H9 (cell line): Measurements from ENCODE around the gene TMCC2. TPM values are rescaled to one million over a fixed set of nuclear protein-coding genes. Genes with fewer than 3 reads are reported as not detected.

ENCODE experiments used
- DNase-seq: peaks from one replicate; pipeline ENCODE4 v3.0.0-alpha.2; 2017
- H2AFZ ChIP-seq: one replicate; pipeline ENCODE4 v1.6.1; 2013; ENCODE audit warnings: mild to moderate bottlenecking, low read length, control low read depth, moderate library complexity
- H2AK5ac ChIP-seq: 2 replicates; pipeline ENCODE4 v1.6.1; 2013; ENCODE audit warnings: low read length, control low read depth, mixed read lengths; ENCODE audit not compliant: insufficient read length
- H2BK120ac ChIP-seq: one replicate; pipeline ENCODE4 v1.6.1; 2013; ENCODE audit warnings: low read depth, mild to moderate bottlenecking, low read length, control low read depth, inconsistent platforms; ENCODE audit not compliant: poor library complexity, severe bottlenecking
- H2BK12ac ChIP-seq: 2 replicates; pipeline ENCODE4 v1.6.1; 2013; ENCODE audit warnings: low read length, control low read depth, mixed read lengths, low read depth; ENCODE audit not compliant: insufficient read length
- H2BK15ac ChIP-seq: 2 replicates; pipeline ENCODE4 v1.6.1; 2013; ENCODE audit warnings: low read depth, low read length, control low read depth
- H2BK20ac ChIP-seq: one replicate; pipeline ENCODE4 v1.6.1; 2013; ENCODE audit warnings: low read depth, mild to moderate bottlenecking, low read length, control low read depth, inconsistent platforms; ENCODE audit not compliant: poor library complexity, severe bottlenecking
- H2BK5ac ChIP-seq: 2 replicates; pipeline ENCODE4 v1.6.1; 2013; ENCODE audit warnings: low read length, control low read depth, mixed read lengths; ENCODE audit not compliant: insufficient read length
- H3K14ac ChIP-seq: 2 replicates; pipeline ENCODE4 v1.6.1; 2013; ENCODE audit warnings: low read length, control low read depth; ENCODE audit not compliant: insufficient read depth
- H3K18ac ChIP-seq: 2 replicates; pipeline ENCODE4 v1.6.1; 2013; ENCODE audit warnings: low read depth, mild to moderate bottlenecking, mixed read lengths, low read length, control low read depth; ENCODE audit not compliant: insufficient read length
- H3K23ac ChIP-seq: 2 replicates; pipeline ENCODE4 v1.6.1; 2013; ENCODE audit warnings: low read length, control low read depth, mixed read lengths, low read depth; ENCODE audit not compliant: insufficient read length
- H3K23me2 ChIP-seq: 2 replicates; pipeline ENCODE4 v1.6.1; 2013; ENCODE audit warnings: low read depth, mild to moderate bottlenecking, mixed read lengths, low read length, control low read depth; ENCODE audit not compliant: insufficient read length, poor library complexity, severe bottlenecking
- H3K27ac ChIP-seq: 2 replicates; pipeline ENCODE4 v1.5.1; 2013; ENCODE audit warnings: low read length, control low read depth, mixed read lengths, low read depth; ENCODE audit not compliant: insufficient read length
- H3K27me3 ChIP-seq: 2 replicates; pipeline ENCODE4 v1.6.1; 2013; ENCODE audit warnings: low read length, control low read depth, inconsistent platforms; ENCODE audit not compliant: insufficient read depth
- H3K4ac ChIP-seq: 2 replicates; pipeline ENCODE4 v1.6.1; 2013; ENCODE audit warnings: low read depth, mild to moderate bottlenecking, control low read depth, inconsistent platforms, low read length, moderate library complexity
- H3K4me1 ChIP-seq: 2 replicates; pipeline ENCODE4 v1.6.1; 2013; ENCODE audit warnings: low read length, control low read depth, inconsistent platforms; ENCODE audit not compliant: insufficient read depth
- H3K4me2 ChIP-seq: 2 replicates; pipeline ENCODE4 v1.6.1; 2013; ENCODE audit warnings: low read length, control low read depth, mixed read lengths; ENCODE audit not compliant: insufficient read length, insufficient read depth
- H3K56ac ChIP-seq: 2 replicates; pipeline ENCODE4 v1.6.1; 2013; ENCODE audit warnings: low read depth, mild to moderate bottlenecking, mixed read lengths, low read length, control low read depth; ENCODE audit not compliant: insufficient read length
- H3K79me1 ChIP-seq: 2 replicates; pipeline ENCODE4 v1.6.1; 2013; ENCODE audit warnings: low read depth, mild to moderate bottlenecking, moderate library complexity, low read length, control low read depth, inconsistent platforms; ENCODE audit not compliant: insufficient read depth, poor library complexity, severe bottlenecking
- H3K79me2 ChIP-seq: 2 replicates; pipeline ENCODE4 v1.6.1; 2013; ENCODE audit warnings: low read length, control low read depth, inconsistent platforms; ENCODE audit not compliant: insufficient read depth
- H3K9ac ChIP-seq: 2 replicates; pipeline ENCODE4 v1.6.1; 2013; ENCODE audit warnings: low read length, control low read depth, mixed read lengths; ENCODE audit not compliant: insufficient read length; ENCODE audit errors: extremely low read depth
- H3K9me3 ChIP-seq: one replicate; pipeline ENCODE4 v1.6.1; 2013; ENCODE audit warnings: low read depth, low read length, inconsistent platforms; ENCODE audit not compliant: control insufficient read depth
- H3T11ph ChIP-seq: one replicate; pipeline ENCODE4 v1.6.1; 2013; ENCODE audit warnings: mild to moderate bottlenecking, low read length, control low read depth, inconsistent platforms
- H4K20me1 ChIP-seq: one replicate; pipeline ENCODE4 v1.6.1; 2013; ENCODE audit not compliant: control insufficient read depth, insufficient read length, insufficient read depth
- H4K5ac ChIP-seq: 2 replicates; pipeline ENCODE4 v1.6.1; 2013; ENCODE audit warnings: low read depth, mild to moderate bottlenecking, mixed read lengths, low read length, control low read depth; ENCODE audit not compliant: insufficient read length
- H4K8ac ChIP-seq: replicated peaks from 2 replicates; pipeline ENCODE4 v1.6.1; 2013; ENCODE audit warnings: low read length, control low read depth, mixed read lengths, low read depth; ENCODE audit not compliant: insufficient read length
- H4K91ac ChIP-seq: 2 replicates; pipeline ENCODE4 v1.6.1; 2013; ENCODE audit warnings: low read depth, mild to moderate bottlenecking, moderate library complexity, mixed read lengths, low read length, control low read depth; ENCODE audit not compliant: insufficient read length
- H3K27ac Mint-ChIP-seq, 3 experiments: 2 replicates in 2 of 3; 3 replicates in 1 of 3; pipeline ENCODE4 v1.8.0; 2020 to 2021; ENCODE audit warnings: mixed read lengths in 3 of 3, mild to moderate bottlenecking in 1 of 3, moderate library complexity in 1 of 3
- H3K27me3 Mint-ChIP-seq: 2 replicates; pipeline ENCODE4 v1.8.0; 2021; ENCODE audit warnings: low read depth, mild to moderate bottlenecking, moderate library complexity, mixed read lengths
- H3K36me3 Mint-ChIP-seq, 3 experiments: 2 replicates in 2 of 3; 3 replicates in 1 of 3; pipeline ENCODE4 v1.8.0; 2020 to 2021; ENCODE audit warnings: low read depth in 3 of 3, mixed read lengths in 3 of 3; ENCODE audit not compliant: insufficient read depth in 1 of 3
- H3K4me1 Mint-ChIP-seq, 2 experiments: 2 replicates each; pipeline ENCODE4 v1.8.0; 2020; ENCODE audit warnings: mixed read lengths in 2 of 2
- H3K4me3 Mint-ChIP-seq, 2 experiments: 2 replicates in 1 of 2; 3 replicates in 1 of 2; pipeline ENCODE4 v1.8.0; 2020 to 2021; ENCODE audit warnings: mild to moderate bottlenecking in 2 of 2, mixed read lengths in 2 of 2, moderate library complexity in 1 of 2
- H3K9me3 Mint-ChIP-seq, 2 experiments: 2 replicates in 1 of 2; 3 replicates in 1 of 2; pipeline ENCODE4 v1.8.0; 2020; ENCODE audit warnings: mild to moderate bottlenecking in 2 of 2, mixed read lengths in 2 of 2, moderate library complexity in 1 of 2
- CTCF ChIP-seq: fragments of 200-600 bp; sonication (generic); conservative IDR thresholded peaks from 3 replicates; pipeline ENCODE4 v1.8.0; 2021; ENCODE audit warnings: antibody characterized with exemption, mild to moderate bottlenecking
- WGBS: extraction: QIAGEN DNeasy Blood & Tissue Kit; methylation state at CpG from one replicate; pipeline ENCODE4 v1.1.7; 2013; ENCODE audit warnings: missing lambda C conversion rate, low lambda C conversion rate, mixed read lengths; ENCODE audit not compliant: insufficient read length; ENCODE audit errors: extremely low coverage; 5-methylcytosine and 5-hydroxymethylcytosine counted together
- total RNA-seq: library from RNA; stranded (reverse); gene quantifications from 2 replicates; pipeline ENCODE4 v1.2.1, GENCODE V29; 2021

The TMCC2 gene
- total RNA-seq, 1 experiment from 2014 or later, result 11.7 TPM

DNA sequence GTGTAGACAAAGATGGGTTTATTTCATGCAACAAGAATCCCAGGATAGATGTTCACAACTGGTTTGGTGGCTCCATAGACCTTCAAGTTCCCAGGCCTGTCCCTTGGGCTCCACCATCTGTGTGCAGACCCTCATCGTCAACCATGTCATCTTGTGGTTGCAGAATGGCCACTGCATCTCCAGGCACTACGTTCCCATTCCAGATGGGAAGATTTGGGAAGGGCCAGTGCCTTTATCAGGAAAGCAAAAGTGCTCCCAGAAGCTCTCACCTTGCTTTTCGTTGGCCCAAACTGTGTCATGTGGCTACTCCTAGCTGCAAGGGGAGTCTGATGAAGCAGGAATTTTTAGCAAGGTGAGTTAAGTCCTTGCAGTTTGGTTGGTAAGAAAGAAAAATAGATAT lies 12.8 kb downstream of the TMCC2 start:
- Histone ChIP-seq H3K18ac (no peak overlapping the region), H3K4me1 (no peaks in the 10 kb centered on the region), H4K5ac (no peak overlapping the region), H3T11ph (no peak overlapping the region), H3K23ac (no peak overlapping the region), H2BK12ac (no peak overlapping the region), H3K23me2 (no peaks in the 10 kb centered on the region), H3K4ac (no peak overlapping the region), H2BK5ac (no peak overlapping the region), H3K14ac (no peak overlapping the region), H3K4me2 (no peak overlapping the region), H2BK15ac (no peak overlapping the region), H4K20me1 (no peaks in the 10 kb centered on the region), H3K79me1 (no peaks in the 10 kb centered on the region), H2BK120ac (no peak overlapping the region), H2BK20ac (no peak overlapping the region), H2AFZ (no peak overlapping the region), H3K79me2 (no peaks in the 10 kb centered on the region), H4K91ac (no peak overlapping the region), H2AK5ac (no peak overlapping the region), H3K9ac (no peak overlapping the region), H3K9me3 (no peaks in the 10 kb centered on the region), H3K56ac (no peak overlapping the region), H3K27ac (no peak overlapping the region), H3K27me3 (no peaks in the 10 kb centered on the region), H4K8ac (no peak overlapping the region)
- H3K4me1 Mint-ChIP-seq, result peaks cover 5 to 12% of the 10 kb centered on the region in 2 experiments; a peak in 2 of 4 replicates
- H3K27ac Mint-ChIP-seq, result peak overlapping the region in 1 of 3 experiments; percentile 14; a peak in 1 of 7 replicates
- WGBS, result no CpG with 5 or more reads among the region's 3 CpGs
- TF ChIP-seq CTCF, result no peak
- no peaks in the 10 kb centered on the region for H3K27me3 Mint-ChIP-seq
- no peak for DNase-seq
- peaks cover 0 to 9% (median 8%) of the 10 kb centered on the region in 3 experiments; a peak in 3 of 7 replicates for H3K36me3 Mint-ChIP-seq
- H3K4me3 Mint-ChIP-seq, result no peak overlapping the region
- H3K9me3 Mint-ChIP-seq, result no peaks in the 10 kb centered on the region
